ENCODE results near the gene OMP. TPM values are rescaled to one million over a fixed set of nuclear protein-coding genes. Genes with fewer than 3 reads are reported as not detected.

Gene OMP
- total RNA-seq, 3 donors from 2014 or later = not detected

DNA sequence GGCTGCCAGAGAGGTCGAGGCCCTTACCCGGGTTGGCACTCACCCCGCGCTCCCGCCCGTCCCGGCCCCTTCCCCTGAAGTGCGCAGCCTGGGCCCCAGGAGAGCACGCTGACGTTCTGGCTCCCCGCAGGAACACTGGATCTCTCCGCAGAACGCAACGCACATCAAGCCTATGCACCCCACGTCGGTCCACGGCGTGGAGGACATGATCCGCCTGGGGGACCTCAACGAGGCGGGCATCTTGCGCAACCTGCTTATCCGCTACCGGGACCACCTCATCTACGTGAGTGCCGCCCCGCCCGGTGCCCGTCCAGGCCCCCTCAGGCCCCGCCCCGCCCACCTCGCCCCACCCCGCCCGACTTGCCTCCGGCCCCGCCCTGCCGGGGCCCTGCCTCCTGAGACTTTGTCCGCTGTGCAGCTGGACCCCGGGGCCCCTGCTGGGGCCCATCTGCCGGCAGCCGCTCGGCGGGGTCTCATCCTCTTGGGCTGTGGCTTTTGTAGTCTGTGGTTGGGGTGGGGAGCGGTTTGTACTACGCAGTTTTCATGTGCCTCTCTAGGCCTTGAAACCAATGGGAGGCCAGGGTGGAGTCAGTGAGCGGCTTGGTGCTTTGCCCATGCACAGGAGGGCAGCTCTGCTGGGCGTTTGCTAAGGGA, 45.2 kb downstream of the OMP start:
- TF ChIP-seq POLR2A (IDR thresholded peaks at IDR 0.05) = no peak
- no peak overlapping the region for H3K27ac ChIP-seq
- H3K36me3 ChIP-seq = no peaks in the 10 kb centered on the region
- intact Hi-C loops (cut with DNase I; ENCODE audit: low total_unique reads) = no loop called here
- peak overlapping the region in 1 of 3 donors; percentile 10 for H3K4me3 ChIP-seq
- no peaks in the 10 kb centered on the region for H3K27me3 ChIP-seq
- no peaks in the 10 kb centered on the region for H3K9me3 ChIP-seq
- no peak for DNase-seq (ENCODE audit: low spot score in 2 of 2)
- no peaks in the 10 kb centered on the region for H3K4me1 ChIP-seq

GRCh38 chr11:77148963-77149715, 46.5 kb downstream of the OMP start:
- DNase-seq (ENCODE audit: low spot score in 2 of 2) = no peak
- Histone ChIP-seq H3K36me3 (no peaks in the 10 kb centered on the region), H3K27ac (no peak overlapping the region), H3K4me1 (no peaks in the 10 kb centered on the region), H3K9me3 (no peaks in the 10 kb centered on the region), H3K27me3 (no peaks in the 10 kb centered on the region), H3K4me3 (no peak overlapping the region)
- TF ChIP-seq POLR2A (IDR thresholded peaks at IDR 0.05) = no peak
- intact Hi-C loops (cut with DNase I; ENCODE audit: low total_unique reads) = no loop called here

DNA sequence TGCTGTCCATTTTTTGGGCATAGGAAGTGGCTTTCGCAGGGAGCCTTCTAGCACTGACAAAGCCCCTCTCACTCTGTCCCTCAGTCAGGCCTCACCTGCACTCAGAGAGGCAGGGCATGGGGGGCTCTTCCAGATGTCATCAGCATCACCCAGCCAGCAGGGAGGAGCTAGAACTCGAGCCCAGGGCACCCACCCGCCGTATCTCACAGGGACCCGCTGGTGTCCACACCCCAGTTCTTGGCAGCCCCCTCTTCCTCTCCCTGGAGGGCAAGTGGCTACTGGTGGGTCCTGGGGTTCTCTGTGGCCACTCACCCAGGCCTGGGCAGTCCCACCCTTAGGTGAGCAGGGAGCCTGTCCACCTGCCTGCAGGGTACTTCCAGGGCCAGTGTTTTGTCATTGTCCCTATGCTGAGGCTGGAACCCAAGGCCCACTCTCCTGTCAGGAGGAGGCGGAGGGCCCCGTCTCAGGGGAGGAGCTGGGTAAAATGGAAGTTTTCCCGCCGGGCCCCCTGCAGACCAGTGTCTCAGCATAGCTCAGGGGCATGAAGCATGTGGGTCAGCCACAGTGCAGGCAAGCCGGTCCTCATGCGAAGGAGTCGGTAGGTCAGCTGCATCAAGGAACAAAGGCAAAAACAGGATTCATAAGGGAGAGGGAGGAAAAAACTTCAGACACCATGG, 47.2 kb downstream of the OMP start:
- no peak for DNase-seq (ENCODE audit: low spot score in 2 of 2)
- TF ChIP-seq POLR2AphosphoS5 (IDR thresholded peaks at IDR 0.05) (no peak), POLR2A (IDR thresholded peaks at IDR 0.05) (no peak)
- TF ChIP-seq, protein P1, sequence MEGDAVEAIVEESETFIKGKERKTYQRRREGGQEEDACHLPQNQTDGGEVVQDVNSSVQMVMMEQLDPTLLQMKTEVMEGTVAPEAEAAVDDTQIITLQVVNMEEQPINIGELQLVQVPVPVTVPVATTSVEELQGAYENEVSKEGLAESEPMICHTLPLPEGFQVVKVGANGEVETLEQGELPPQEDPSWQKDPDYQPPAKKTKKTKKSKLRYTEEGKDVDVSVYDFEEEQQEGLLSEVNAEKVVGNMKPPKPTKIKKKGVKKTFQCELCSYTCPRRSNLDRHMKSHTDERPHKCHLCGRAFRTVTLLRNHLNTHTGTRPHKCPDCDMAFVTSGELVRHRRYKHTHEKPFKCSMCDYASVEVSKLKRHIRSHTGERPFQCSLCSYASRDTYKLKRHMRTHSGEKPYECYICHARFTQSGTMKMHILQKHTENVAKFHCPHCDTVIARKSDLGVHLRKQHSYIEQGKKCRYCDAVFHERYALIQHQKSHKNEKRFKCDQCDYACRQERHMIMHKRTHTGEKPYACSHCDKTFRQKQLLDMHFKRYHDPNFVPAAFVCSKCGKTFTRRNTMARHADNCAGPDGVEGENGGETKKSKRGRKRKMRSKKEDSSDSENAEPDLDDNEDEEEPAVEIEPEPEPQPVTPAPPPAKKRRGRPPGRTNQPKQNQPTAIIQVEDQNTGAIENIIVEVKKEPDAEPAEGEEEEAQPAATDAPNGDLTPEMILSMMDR (IDR thresholded peaks at IDR 0.05) = no peak

DNA sequence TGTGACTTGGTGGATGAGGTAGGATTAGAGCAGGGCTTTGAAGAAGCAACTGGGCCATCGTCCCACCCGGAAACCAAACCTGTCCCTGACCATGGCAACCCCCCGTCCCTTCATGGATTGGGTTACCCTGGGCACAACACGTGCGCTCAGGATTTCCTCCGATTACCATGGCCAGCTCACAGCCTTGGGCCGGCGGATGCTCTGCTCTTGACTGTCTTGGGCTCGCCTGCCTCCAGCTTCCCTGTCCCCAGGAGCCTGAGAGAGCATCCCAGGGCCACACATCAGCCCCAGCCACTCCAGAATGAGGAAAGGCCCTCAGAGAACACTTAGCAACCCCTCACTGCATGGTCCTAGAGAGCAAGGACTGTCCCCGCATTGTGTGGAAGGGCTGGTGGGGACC, 48.2 kb downstream of the OMP start:
- Histone ChIP-seq H3K27ac (no peak overlapping the region), H3K9me3 (no peaks in the 10 kb centered on the region), H3K4me3 (no peak overlapping the region), H3K4me1 (no peaks in the 10 kb centered on the region), H3K36me3 (no peaks in the 10 kb centered on the region), H3K27me3 (no peaks in the 10 kb centered on the region)
- TF ChIP-seq POLR2AphosphoS5 (IDR thresholded peaks at IDR 0.05) (no peak), POLR2A (IDR thresholded peaks at IDR 0.05) (no peak)
- TF ChIP-seq, protein P1 (IDR thresholded peaks at IDR 0.05) = no peak
- DNase-seq (ENCODE audit: low spot score in 2 of 2) = no peak
- intact Hi-C loops (cut with DNase I; ENCODE audit: low total_unique reads) = no loop called here

More for the DNA sequence above, 47.2 kb downstream of the OMP start:
- Histone ChIP-seq H3K36me3 (no peaks in the 10 kb centered on the region), H3K4me1 (no peaks in the 10 kb centered on the region), H3K27me3 (no peaks in the 10 kb centered on the region), H3K27ac (no peak overlapping the region), H3K4me3 (no peak overlapping the region), H3K9me3 (no peaks in the 10 kb centered on the region)
- intact Hi-C loops (cut with DNase I; ENCODE audit: low total_unique reads) = no loop called here

DNA sequence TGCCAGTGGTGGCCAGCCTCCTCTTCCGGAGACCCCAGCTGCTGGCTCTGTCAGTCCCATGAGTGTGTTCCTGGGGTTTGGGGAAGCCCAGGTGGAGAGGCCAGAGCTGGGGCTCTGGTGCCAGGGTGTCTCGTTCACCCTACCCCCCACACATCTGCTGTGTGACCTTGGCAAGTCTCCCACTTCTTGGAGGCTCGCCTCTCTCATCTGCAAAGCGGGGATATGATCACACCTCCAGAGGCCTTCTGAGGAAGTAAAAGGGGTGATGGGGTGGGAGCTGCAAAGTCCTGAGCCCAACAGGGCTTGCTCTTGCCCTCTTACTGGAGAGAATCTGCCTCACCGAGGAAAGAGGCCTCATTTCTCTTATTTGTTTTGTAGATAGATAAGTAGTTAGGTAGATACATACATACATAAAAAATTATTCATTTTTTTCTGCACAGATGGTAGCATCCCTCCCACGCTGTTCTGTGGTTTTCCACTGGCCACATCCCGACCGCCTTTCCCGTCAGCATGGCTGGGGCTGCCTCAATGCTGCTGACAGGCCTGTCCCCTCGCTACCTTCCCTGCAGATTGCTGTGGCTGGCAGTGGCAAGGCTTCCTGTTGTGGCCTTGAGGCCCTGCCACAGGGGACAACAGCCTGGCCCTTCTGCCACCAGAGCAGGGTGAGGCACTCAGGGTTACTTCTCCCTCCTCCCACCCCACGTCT, 49.3 kb downstream of the OMP start:
- no peak for DNase-seq (ENCODE audit: low spot score in 2 of 2)
- Histone ChIP-seq H3K4me3 (no peak overlapping the region), H3K27ac (no peak overlapping the region), H3K27me3 (no peaks in the 10 kb centered on the region), H3K9me3 (no peaks in the 10 kb centered on the region), H3K4me1 (no peaks in the 10 kb centered on the region), H3K36me3 (no peaks in the 10 kb centered on the region)
- intact Hi-C loops (cut with DNase I; ENCODE audit: low total_unique reads) = no loop called here
- TF ChIP-seq, protein P1 (IDR thresholded peaks at IDR 0.05) = no peak
- TF ChIP-seq POLR2A (IDR thresholded peaks at IDR 0.05) (no peak), POLR2AphosphoS5 (IDR thresholded peaks at IDR 0.05) (no peak)
